Neural cell (in vitro differentiated cells): ENCODE results near the gene KLHL21. TPM values are rescaled to one million over a fixed set of nuclear protein-coding genes. Genes with fewer than 3 reads are reported as not detected.

ENCODE experiments used
- H2AFZ ChIP-seq: fragments of 200-600, 300-800 bp; sonication (generic), shearing (Covaris generic); 2 replicates; pipeline ENCODE4 v1.6.0; 2014; ENCODE audit warnings: low read depth, mild to moderate bottlenecking, antibody characterized with exemption, low read length, moderate library complexity
- H3F3A ChIP-seq: fragments of 200-600 bp; shearing (Covaris generic); 2 replicates; pipeline ENCODE4 v1.6.1; 2016; ENCODE audit warnings: mild to moderate bottlenecking, moderate library complexity, mixed read lengths, antibody characterized with exemption, low read length; ENCODE audit not compliant: insufficient read depth, poor library complexity, severe bottlenecking
- H3K27ac ChIP-seq: fragments of 200-600, 300-800 bp; sonication (generic), shearing (Covaris generic); 2 replicates; pipeline ENCODE4 v1.5.1; 2014; ENCODE audit warnings: mild to moderate bottlenecking, low read length, moderate library complexity
- H3K27me3 ChIP-seq: fragments of 300-800, 200-600 bp; sonication (generic), shearing (Covaris generic); 2 replicates; pipeline ENCODE4 v1.6.0; 2014; ENCODE audit warnings: mild to moderate bottlenecking, low read depth, low read length, moderate library complexity; ENCODE audit not compliant: insufficient read depth
- H3K36me3 ChIP-seq: fragments of 300-800, 200-600 bp; sonication (generic), shearing (Covaris generic); 2 replicates; pipeline ENCODE4 v1.5.1; 2014; ENCODE audit warnings: mild to moderate bottlenecking, antibody characterized with exemption, low read length, moderate library complexity; ENCODE audit not compliant: insufficient read depth
- H3K4me2 ChIP-seq: fragments of 300-800, 200-600 bp; sonication (generic), shearing (Covaris generic); 2 replicates; pipeline ENCODE4 v1.6.0; 2014; ENCODE audit warnings: mild to moderate bottlenecking, low read length
- H3K4me3 ChIP-seq: fragments of 300-800, 200-600 bp; sonication (generic), shearing (Covaris generic); 2 replicates; pipeline ENCODE4 v1.5.1; 2014; ENCODE audit warnings: mild to moderate bottlenecking, low read length, moderate library complexity
- H3K79me2 ChIP-seq: fragments of 200-600 bp; shearing (Covaris generic); replicated peaks from 2 replicates; pipeline ENCODE4 v1.6.0; 2014; ENCODE audit warnings: mild to moderate bottlenecking, low read length, moderate library complexity; ENCODE audit not compliant: insufficient read depth
- H3K9ac ChIP-seq: fragments of 300-800, 200-600 bp; sonication (generic), shearing (Covaris generic); 2 replicates; pipeline ENCODE4 v1.6.1; 2016; ENCODE audit warnings: mild to moderate bottlenecking, low read length, mixed read lengths
- H3K9me2 ChIP-seq: fragments of 200-600 bp; shearing (Covaris generic); 2 replicates; pipeline ENCODE4 v1.6.1; 2016; ENCODE audit warnings: mild to moderate bottlenecking, low read length, mixed read lengths; ENCODE audit not compliant: insufficient read depth
- H3K9me3 ChIP-seq: fragments of 200-600, 300-800 bp; sonication (generic), shearing (Covaris generic); 2 replicates; pipeline ENCODE4 v1.6.1; 2016; ENCODE audit warnings: mild to moderate bottlenecking, mixed run types, low read length, moderate library complexity, mixed read lengths
- H4K20me1 ChIP-seq: fragments of 200-600 bp; shearing (Covaris generic); 2 replicates; pipeline ENCODE4 v1.6.1; 2016; ENCODE audit warnings: mild to moderate bottlenecking, mixed run types; ENCODE audit not compliant: insufficient read depth
- CTCF ChIP-seq: fragments of 450-650 bp; IDR thresholded peaks from 2 replicates; pipeline ENCODE4 v1.5.1; 2014; ENCODE audit warnings: antibody characterized with exemption, mild to moderate bottlenecking, moderate library complexity; ENCODE audit not compliant: poor library complexity, severe bottlenecking
- EP300 ChIP-seq: fragments of 450-650 bp; conservative IDR thresholded peaks from 2 replicates; pipeline ENCODE4 v1.6.1; 2014; ENCODE audit warnings: antibody characterized with exemption, mild to moderate bottlenecking, moderate library complexity; ENCODE audit not compliant: poor library complexity, severe bottlenecking
- EZH2 ChIP-seq: fragments of 200-600, 300-800 bp; shearing (Covaris generic), sonication (generic); IDR thresholded peaks from 2 replicates; pipeline ENCODE4 v1.6.1; 2014; ENCODE audit warnings: antibody characterized with exemption, low read length, borderline replicate concordance, mild to moderate bottlenecking; ENCODE audit not compliant: insufficient read depth, poor library complexity, severe bottlenecking
- MXI1 ChIP-seq: fragments of 450-650 bp; conservative IDR thresholded peaks from 2 replicates; pipeline ENCODE4 v1.6.1; 2014; ENCODE audit warnings: antibody characterized with exemption, mild to moderate bottlenecking; ENCODE audit not compliant: poor library complexity, severe bottlenecking
- POLR2AphosphoS5 ChIP-seq: IDR thresholded peaks from 2 replicates; pipeline ENCODE4 v1.6.1; 2012
- RAD21 ChIP-seq: fragments of 450-650 bp; conservative IDR thresholded peaks from 2 replicates; pipeline ENCODE4 v1.6.1; 2014; ENCODE audit warnings: antibody characterized with exemption, mild to moderate bottlenecking, moderate library complexity
- REST ChIP-seq: IDR thresholded peaks from 2 replicates; pipeline ENCODE4 v1.6.1; 2012; ENCODE audit warnings: borderline replicate concordance
- SMC3 ChIP-seq: fragments of 450-650 bp; conservative IDR thresholded peaks from 2 replicates; pipeline ENCODE4 v1.6.1; 2014; ENCODE audit warnings: antibody characterized with exemption, mild to moderate bottlenecking, moderate library complexity; ENCODE audit not compliant: poor library complexity
- TAF1 ChIP-seq: IDR thresholded peaks from 2 replicates; pipeline ENCODE4 v1.6.1; 2012; ENCODE audit warnings: low read depth
- polyA plus RNA-seq: library from polyadenylated mRNA; depleted of rRNA; stranded (reverse); fragments of >200 nt; gene quantifications from 2 replicates; pipeline ENCODE4 v1.2.3, GENCODE V29; 2014

KLHL21 gene
- polyA plus RNA-seq, 1 donor from 2014 or later: 8.4 TPM

- Histone ChIP-seq H4K20me1 (no peaks in the 10 kb centered on the region), H3K4me3 (no peak overlapping the region), H2AFZ (no peak overlapping the region), H3F3A (no peaks in the 10 kb centered on the region), H3K79me2 (no peaks in the 10 kb centered on the region), H3K9me2 (no peaks in the 10 kb centered on the region), H3K9me3 (no peaks in the 10 kb centered on the region), H3K4me2 (no peak overlapping the region), H3K9ac (peak overlapping the region; percentile 26), H3K36me3 (no peaks in the 10 kb centered on the region), H3K27me3 (peaks cover 21% of the 10 kb centered on the region), H3K27ac (no peak overlapping the region)
- TF ChIP-seq EZH2: no peak
- TF ChIP-seq RAD21: no peak
- no peak for TF ChIP-seq CTCF
- TF ChIP-seq MXI1: no peak
- no peak for TF ChIP-seq TAF1
- TF ChIP-seq EP300: no peak
- no peak for TF ChIP-seq REST
- TF ChIP-seq SMC3: no peak
- TF ChIP-seq POLR2AphosphoS5: no peak
These were observed 3.3 kb downstream of the KLHL21 start for GRCh38 chr1:6599141-6599975.

GRCh38 chr1:6597777-6598131, 4.9 kb downstream of the KLHL21 start:
- Histone ChIP-seq H3K9me2 (no peaks in the 10 kb centered on the region), H3K9me3 (no peaks in the 10 kb centered on the region), H3K79me2 (no peaks in the 10 kb centered on the region), H3K27ac (no peak overlapping the region), H4K20me1 (no peaks in the 10 kb centered on the region), H3F3A (no peaks in the 10 kb centered on the region), H3K27me3 (peaks cover 14% of the 10 kb centered on the region), H2AFZ (no peak overlapping the region), H3K36me3 (no peaks in the 10 kb centered on the region), H3K4me3 (no peak overlapping the region), H3K4me2 (no peak overlapping the region), H3K9ac (no peak overlapping the region)
- TF ChIP-seq CTCF: no peak
- no peak for TF ChIP-seq REST
- TF ChIP-seq EZH2: no peak
- no peak for TF ChIP-seq EP300
- no peak for TF ChIP-seq RAD21
- no peak for TF ChIP-seq TAF1
- no peak for TF ChIP-seq POLR2AphosphoS5
